ENCODE measurements around the gene RAP1GDS1.
"Not testable (repeated sequence)": the region's sequence is repeated elsewhere in the genome, so short reads cannot be mapped to it uniquely, and the experiment has no call there.

The RAP1GDS1 gene

GRCh38 chr4:98446499-98447375 lies 185.6 kb downstream of the RAP1GDS1 start:
- peak; percentile 13 for DNase-seq

- DNase-seq, result no peak
These were observed 186.5 kb downstream of the RAP1GDS1 start for GRCh38 chr4:98447648-98448047.

GRCh38 chr4:98448908-98449307 lies 187.7 kb downstream of the RAP1GDS1 start:
- DNase-seq, result no peak

- DNase-seq, result no peak
These were observed 190.9 kb downstream of the RAP1GDS1 start for GRCh38 chr4:98452091-98452490.

- not testable (repeated sequence) for DNase-seq
These were observed 196.2 kb downstream of the RAP1GDS1 start for GRCh38 chr4:98457422-98457821.

- not testable (repeated sequence) for DNase-seq
These were observed 200.1 kb downstream of the RAP1GDS1 start for GRCh38 chr4:98461121-98461865.

- no peak for DNase-seq
These were observed 201.3 kb downstream of the RAP1GDS1 start for GRCh38 chr4:98462487-98462886.

- no peak for DNase-seq
These were observed 205.8 kb downstream of the RAP1GDS1 start for GRCh38 chr4:98466868-98467599.

GRCh38 chr4:98467627-98468072 lies 206.5 kb downstream of the RAP1GDS1 start:
- peak; percentile 89 for DNase-seq

GRCh38 chr4:98468709-98469108 lies 207.5 kb downstream of the RAP1GDS1 start:
- DNase-seq, result no peak

- DNase-seq, result no peak
These were observed 208.6 kb downstream of the RAP1GDS1 start for GRCh38 chr4:98469771-98470170.

GRCh38 chr4:98470366-98470765 lies 209.2 kb downstream of the RAP1GDS1 start:
- no peak for DNase-seq

GRCh38 chr4:98470831-98471230 lies 209.6 kb downstream of the RAP1GDS1 start:
- peak; percentile 81 for DNase-seq

- no peak for DNase-seq
These were observed 211.9 kb downstream of the RAP1GDS1 start for GRCh38 chr4:98473046-98473445.

- peak; percentile 48 for DNase-seq
These were observed 213.2 kb downstream of the RAP1GDS1 start for GRCh38 chr4:98474408-98474844.

GRCh38 chr4:98476891-98477290 lies 215.7 kb downstream of the RAP1GDS1 start:
- DNase-seq, result no peak

- DNase-seq, result not testable (repeated sequence)
These were observed 218.4 kb downstream of the RAP1GDS1 start for GRCh38 chr4:98479590-98479989.

GRCh38 chr4:98480535-98480934 lies 219.4 kb downstream of the RAP1GDS1 start:
- DNase-seq, result no peak

GRCh38 chr4:98481167-98481566 lies 220.0 kb downstream of the RAP1GDS1 start:
- no peak for DNase-seq

GRCh38 chr4:98482503-98482846 lies 221.3 kb downstream of the RAP1GDS1 start:
- DNase-seq, result no peak

- no peak for DNase-seq
These were observed 221.9 kb downstream of the RAP1GDS1 start for GRCh38 chr4:98482847-98483806.

- no peak for DNase-seq
These were observed 222.8 kb downstream of the RAP1GDS1 start for GRCh38 chr4:98484031-98484430.
